ENCODE results near the gene TMEM242.

TMEM242 gene

DNA sequence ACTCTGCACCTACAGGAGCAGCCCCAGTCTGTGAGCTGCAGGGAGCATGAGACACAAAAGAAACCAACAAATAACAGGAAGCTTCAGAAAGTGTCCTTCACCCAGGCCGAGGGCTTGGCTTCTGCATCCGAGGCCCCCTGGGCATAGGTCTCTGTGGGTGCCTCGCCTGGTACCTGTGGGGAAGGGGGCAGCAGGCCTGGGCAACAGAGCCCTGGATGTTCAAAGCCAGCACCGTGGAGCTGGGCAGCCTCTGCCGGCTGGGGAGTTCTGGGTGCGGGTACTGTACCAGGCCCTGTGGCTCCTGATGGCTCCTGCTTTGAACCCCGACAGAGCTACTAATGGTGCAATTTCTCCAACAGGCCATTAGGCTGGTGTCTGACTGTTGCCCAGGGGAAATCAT, 55.7 kb downstream of the TMEM242 start:
- no peak overlapping the region for H3K27ac ChIP-seq (ENCODE audit: low read depth, low read length)

DNA sequence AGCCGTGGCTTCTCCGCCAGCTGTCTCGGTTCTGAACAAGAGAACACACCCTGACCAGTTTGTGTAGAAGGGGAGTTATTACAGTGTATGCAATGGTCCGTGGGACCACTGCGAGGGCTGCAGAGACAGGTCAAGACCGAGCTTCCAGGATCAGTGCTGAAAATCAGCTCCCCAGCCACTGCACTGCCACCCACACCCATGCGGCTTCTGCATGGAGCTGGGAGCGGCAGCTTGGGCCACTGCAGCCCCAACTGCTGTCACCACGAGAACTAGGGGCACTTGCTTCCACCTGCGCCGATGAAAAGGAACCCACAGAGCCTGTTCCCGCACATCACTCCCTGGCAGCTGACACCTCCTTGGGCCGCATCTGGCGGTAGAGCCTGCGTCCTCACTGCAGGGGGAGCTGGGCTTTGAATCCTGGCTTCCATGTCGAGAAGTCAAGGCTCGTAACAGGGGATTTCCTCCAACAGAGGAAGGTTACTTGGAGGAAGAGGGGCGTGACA, 56.2 kb downstream of the TMEM242 start:
- Histone ChIP-seq H3K36me3 (ENCODE audit: control insufficient read depth in 5 of 5, insufficient read depth in 5 of 5, low read length in 5 of 5) (no peaks in the 10 kb centered on the region), H3K27me3 (ENCODE audit: control insufficient read depth in 5 of 5, insufficient read depth in 4 of 5, low read length in 5 of 5) (no peaks in the 10 kb centered on the region), H3K9me3 (ENCODE audit: control insufficient read depth in 5 of 5, low read length in 5 of 5) (no peaks in the 10 kb centered on the region), H3K9ac (ENCODE audit: low read length in 5 of 5) (no peak overlapping the region), H3K4me3 (ENCODE audit: low read depth in 1 of 5, low read length in 5 of 5) (no peak overlapping the region), H3K27ac (ENCODE audit: low read depth, low read length) (no peak overlapping the region), H3K4me1 (ENCODE audit: control insufficient read depth in 5 of 5, insufficient read depth in 5 of 5, low read length in 5 of 5) (peaks cover 5 to 49% (median 31%) of the 10 kb centered on the region in 5 donors)

More for the DNA sequence above, 55.7 kb downstream of the TMEM242 start:
- no peaks in the 10 kb centered on the region for H3K27me3 ChIP-seq (ENCODE audit: control insufficient read depth in 5 of 5, insufficient read depth in 4 of 5, low read length in 5 of 5)
- H3K4me3 ChIP-seq (ENCODE audit: low read depth in 1 of 5, low read length in 5 of 5): no peak overlapping the region
- H3K4me1 ChIP-seq (ENCODE audit: control insufficient read depth in 5 of 5, insufficient read depth in 5 of 5, low read length in 5 of 5): peaks cover 5 to 53% (median 32%) of the 10 kb centered on the region in 5 donors
- no peak overlapping the region for H3K9ac ChIP-seq (ENCODE audit: low read length in 5 of 5)
- no peaks in the 10 kb centered on the region for H3K36me3 ChIP-seq (ENCODE audit: control insufficient read depth in 5 of 5, insufficient read depth in 5 of 5, low read length in 5 of 5)
- no peaks in the 10 kb centered on the region for H3K9me3 ChIP-seq (ENCODE audit: control insufficient read depth in 5 of 5, low read length in 5 of 5)

DNA sequence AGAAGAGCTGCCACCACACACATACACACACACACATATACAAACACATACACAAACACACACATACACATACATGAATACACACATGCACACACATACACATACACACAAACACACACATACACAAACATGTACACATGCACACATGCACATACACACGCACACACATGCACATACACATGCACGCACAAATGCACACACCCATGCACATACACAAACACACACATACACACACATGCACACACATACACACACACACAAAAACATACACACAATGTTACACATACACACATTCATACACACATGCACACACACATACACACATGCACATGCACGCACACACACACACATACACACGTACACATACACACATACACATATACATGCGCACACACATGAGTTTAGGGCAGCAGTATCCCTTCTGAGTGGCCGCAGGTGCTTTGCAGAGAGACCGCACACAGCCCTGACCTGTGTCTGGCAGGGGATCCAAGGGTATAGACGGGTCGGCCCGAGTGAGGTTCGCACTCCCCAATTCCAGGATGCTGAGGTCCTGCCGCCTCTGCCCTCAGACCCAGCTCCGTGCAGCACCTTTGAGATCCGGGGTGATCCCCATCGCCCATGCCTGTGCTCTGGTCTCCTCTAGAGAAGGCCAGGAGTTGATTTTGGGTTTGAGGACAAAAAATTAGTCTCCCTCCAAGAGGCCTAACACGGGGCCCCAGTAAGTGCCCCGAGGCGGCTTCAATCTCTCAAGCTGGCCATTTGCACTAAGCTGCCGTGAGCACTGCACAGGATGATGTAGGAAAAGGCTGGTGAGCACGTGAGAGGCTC, 56.8 kb downstream of the TMEM242 start:
- H3K9me3 ChIP-seq (ENCODE audit: control insufficient read depth in 5 of 5, low read length in 5 of 5): no peaks in the 10 kb centered on the region
- H3K9ac ChIP-seq (ENCODE audit: low read length in 5 of 5): no peak overlapping the region
- H3K4me1 ChIP-seq (ENCODE audit: control insufficient read depth in 5 of 5, insufficient read depth in 5 of 5, low read length in 5 of 5): peaks cover 5 to 43% (median 31%) of the 10 kb centered on the region in 5 donors
- no peak overlapping the region for H3K4me3 ChIP-seq (ENCODE audit: low read depth in 1 of 5, low read length in 5 of 5)
- no peaks in the 10 kb centered on the region for H3K36me3 ChIP-seq (ENCODE audit: control insufficient read depth in 5 of 5, insufficient read depth in 5 of 5, low read length in 5 of 5)
- no peaks in the 10 kb centered on the region for H3K27me3 ChIP-seq (ENCODE audit: control insufficient read depth in 5 of 5, insufficient read depth in 4 of 5, low read length in 5 of 5)
- H3K27ac ChIP-seq (ENCODE audit: low read depth, low read length): no peak overlapping the region

DNA sequence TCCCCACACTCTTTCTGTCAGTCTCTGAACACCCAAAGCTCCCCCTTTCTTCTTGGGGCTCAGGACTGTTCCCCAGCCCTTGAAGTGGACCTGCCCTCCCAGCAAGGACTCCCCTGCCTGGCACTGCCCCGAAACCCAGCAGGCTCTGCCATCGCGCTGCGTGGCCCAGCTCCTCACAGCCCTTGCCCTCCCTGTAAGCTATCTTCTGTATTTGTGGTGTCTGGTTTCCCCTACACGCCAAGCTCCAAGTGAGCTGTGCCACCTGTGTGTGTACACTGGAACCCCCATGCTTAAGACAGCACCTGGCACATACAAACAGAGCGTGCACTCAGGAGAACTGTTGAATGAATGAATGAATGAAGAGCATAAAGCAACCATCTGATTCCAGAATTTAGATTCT, 57.7 kb downstream of the TMEM242 start:
- peaks cover 5 to 43% (median 31%) of the 10 kb centered on the region in 5 donors for H3K4me1 ChIP-seq (ENCODE audit: control insufficient read depth in 5 of 5, insufficient read depth in 5 of 5, low read length in 5 of 5)
- H3K27me3 ChIP-seq (ENCODE audit: control insufficient read depth in 5 of 5, insufficient read depth in 4 of 5, low read length in 5 of 5): no peaks in the 10 kb centered on the region
- H3K4me3 ChIP-seq (ENCODE audit: low read depth in 1 of 5, low read length in 5 of 5): no peak overlapping the region
- H3K36me3 ChIP-seq (ENCODE audit: control insufficient read depth in 5 of 5, insufficient read depth in 5 of 5, low read length in 5 of 5): no peaks in the 10 kb centered on the region
- H3K9me3 ChIP-seq (ENCODE audit: control insufficient read depth in 5 of 5, low read length in 5 of 5): no peaks in the 10 kb centered on the region
- no peak overlapping the region for H3K9ac ChIP-seq (ENCODE audit: low read length in 5 of 5)
- no peak overlapping the region for H3K27ac ChIP-seq (ENCODE audit: low read depth, low read length)

DNA sequence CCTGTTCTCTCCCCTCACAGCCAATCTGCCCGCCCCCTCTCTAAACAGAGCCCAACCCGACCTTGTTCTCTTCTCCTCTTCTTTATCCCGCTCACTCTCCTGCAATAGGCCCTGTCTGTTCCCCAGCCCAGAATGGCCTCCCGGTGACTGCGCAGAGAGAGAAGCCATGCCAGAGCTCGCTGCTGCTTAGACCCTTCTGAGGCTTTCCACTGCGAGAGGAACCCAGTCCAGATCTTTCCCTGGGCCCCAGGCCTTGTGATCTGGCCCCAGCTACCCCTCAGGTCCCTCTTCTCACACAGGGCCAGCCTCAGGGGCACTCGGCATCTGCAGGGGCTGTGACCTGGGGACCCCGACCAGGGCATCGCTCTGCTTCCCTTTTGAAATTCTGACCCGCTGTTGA, 58.1 kb downstream of the TMEM242 start:
- Histone ChIP-seq H3K4me3 (ENCODE audit: low read depth in 1 of 5, low read length in 5 of 5) (no peak overlapping the region), H3K4me1 (ENCODE audit: control insufficient read depth in 5 of 5, insufficient read depth in 5 of 5, low read length in 5 of 5) (peaks cover 5 to 43% (median 31%) of the 10 kb centered on the region in 5 donors), H3K27me3 (ENCODE audit: control insufficient read depth in 5 of 5, insufficient read depth in 4 of 5, low read length in 5 of 5) (no peaks in the 10 kb centered on the region), H3K9ac (ENCODE audit: low read length in 5 of 5) (no peak overlapping the region), H3K9me3 (ENCODE audit: control insufficient read depth in 5 of 5, low read length in 5 of 5) (no peaks in the 10 kb centered on the region), H3K27ac (ENCODE audit: low read depth, low read length) (no peak overlapping the region), H3K36me3 (ENCODE audit: control insufficient read depth in 5 of 5, insufficient read depth in 5 of 5, low read length in 5 of 5) (no peaks in the 10 kb centered on the region)

DNA sequence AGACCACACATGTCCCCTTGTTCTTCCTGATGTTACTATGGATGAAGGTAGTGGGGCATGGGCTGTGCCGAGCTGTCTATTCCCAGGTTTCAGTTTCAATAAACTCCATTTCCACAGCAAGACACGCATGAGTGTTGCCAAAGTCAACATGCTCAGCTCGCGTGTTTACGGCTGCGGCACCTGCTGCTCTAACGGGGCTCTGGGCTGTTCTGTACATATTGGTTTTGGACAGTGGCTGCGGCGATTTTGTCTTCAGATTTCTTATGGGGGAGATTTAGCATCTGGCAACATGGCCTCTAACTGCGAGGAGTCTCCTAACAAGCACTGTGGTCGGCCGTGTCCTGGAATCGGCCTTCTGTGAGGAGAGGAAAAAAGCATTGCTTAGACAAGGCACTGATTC, 58.6 kb downstream of the TMEM242 start:
- no peaks in the 10 kb centered on the region for H3K36me3 ChIP-seq (ENCODE audit: control insufficient read depth in 5 of 5, insufficient read depth in 5 of 5, low read length in 5 of 5)
- peaks cover 5 to 39% (median 28%) of the 10 kb centered on the region in 5 donors for H3K4me1 ChIP-seq (ENCODE audit: control insufficient read depth in 5 of 5, insufficient read depth in 5 of 5, low read length in 5 of 5)
- no peak overlapping the region for H3K27ac ChIP-seq (ENCODE audit: low read depth, low read length)
- H3K27me3 ChIP-seq (ENCODE audit: control insufficient read depth in 5 of 5, insufficient read depth in 4 of 5, low read length in 5 of 5): no peaks in the 10 kb centered on the region
- H3K9me3 ChIP-seq (ENCODE audit: control insufficient read depth in 5 of 5, low read length in 5 of 5): no peaks in the 10 kb centered on the region
- H3K9ac ChIP-seq (ENCODE audit: low read length in 5 of 5): no peak overlapping the region
- no peak overlapping the region for H3K4me3 ChIP-seq (ENCODE audit: low read depth in 1 of 5, low read length in 5 of 5)

DNA sequence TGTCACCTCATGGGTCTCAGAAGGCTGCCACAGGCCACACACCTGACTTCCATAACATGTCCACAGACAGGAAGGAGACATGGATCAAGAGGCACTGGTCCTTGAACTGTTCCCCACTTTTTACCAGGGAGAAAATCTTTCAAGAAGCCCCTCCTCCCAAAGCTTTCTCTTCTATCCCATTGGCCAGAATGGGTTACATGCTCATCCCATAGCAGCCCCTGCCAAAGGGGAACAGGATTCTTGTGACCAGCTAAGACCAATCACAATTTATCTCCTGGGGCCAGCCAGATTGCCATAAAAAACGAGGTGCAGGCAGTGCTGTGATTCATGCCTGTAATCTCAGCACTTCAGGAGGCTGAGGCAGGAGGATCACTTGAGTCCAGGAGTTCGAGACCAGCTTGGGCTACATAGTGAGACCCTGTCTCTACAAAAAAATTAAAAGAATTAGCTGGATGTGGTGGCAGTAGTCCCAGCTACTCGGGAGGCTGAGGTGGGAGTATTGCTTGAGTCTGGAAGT, 59.4 kb downstream of the TMEM242 start:
- no peak overlapping the region for H3K9ac ChIP-seq (ENCODE audit: low read length in 5 of 5)
- H3K4me3 ChIP-seq (ENCODE audit: low read depth in 1 of 5, low read length in 5 of 5): no peak overlapping the region
- H3K9me3 ChIP-seq (ENCODE audit: control insufficient read depth in 5 of 5, low read length in 5 of 5): no peaks in the 10 kb centered on the region
- H3K27ac ChIP-seq (ENCODE audit: low read depth, low read length): no peak overlapping the region
- H3K27me3 ChIP-seq (ENCODE audit: control insufficient read depth in 5 of 5, insufficient read depth in 4 of 5, low read length in 5 of 5): no peaks in the 10 kb centered on the region
- no peaks in the 10 kb centered on the region for H3K36me3 ChIP-seq (ENCODE audit: control insufficient read depth in 5 of 5, insufficient read depth in 5 of 5, low read length in 5 of 5)
- peaks cover 5 to 31% (median 20%) of the 10 kb centered on the region in 5 donors for H3K4me1 ChIP-seq (ENCODE audit: control insufficient read depth in 5 of 5, insufficient read depth in 5 of 5, low read length in 5 of 5)

DNA sequence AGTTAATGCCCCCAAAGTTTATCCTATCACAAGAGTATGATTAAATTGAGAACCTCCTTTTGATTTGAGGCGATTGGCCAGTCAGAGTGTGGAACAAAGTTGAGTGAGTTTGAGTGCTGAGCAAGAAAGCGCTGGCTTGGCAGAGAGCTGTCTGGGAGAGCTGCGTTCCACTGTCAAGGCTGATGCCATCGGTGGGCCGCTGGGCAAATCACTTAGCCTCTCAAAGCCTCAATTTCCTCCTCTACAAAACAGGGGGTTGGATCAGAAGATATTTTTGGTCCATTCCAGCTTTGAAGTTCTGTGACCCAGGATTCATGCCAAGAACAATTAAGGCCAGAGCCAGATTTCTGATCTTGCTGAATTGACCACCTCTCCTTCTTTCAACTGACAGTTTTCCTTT, 60.2 kb downstream of the TMEM242 start:
- peak overlapping the region in 3 of 5 donors; percentile 15 to 49 (median 30) for H3K4me3 ChIP-seq (ENCODE audit: low read depth in 1 of 5, low read length in 5 of 5)
- H3K9ac ChIP-seq (ENCODE audit: low read length in 5 of 5): peak overlapping the region in 1 of 5 donors; percentile 57
- peaks cover 0 to 24% (median 13%) of the 10 kb centered on the region in 5 donors for H3K4me1 ChIP-seq (ENCODE audit: control insufficient read depth in 5 of 5, insufficient read depth in 5 of 5, low read length in 5 of 5)
- no peaks in the 10 kb centered on the region for H3K9me3 ChIP-seq (ENCODE audit: control insufficient read depth in 5 of 5, low read length in 5 of 5)
- H3K27me3 ChIP-seq (ENCODE audit: control insufficient read depth in 5 of 5, insufficient read depth in 4 of 5, low read length in 5 of 5): no peaks in the 10 kb centered on the region
- no peaks in the 10 kb centered on the region for H3K36me3 ChIP-seq (ENCODE audit: control insufficient read depth in 5 of 5, insufficient read depth in 5 of 5, low read length in 5 of 5)
- H3K27ac ChIP-seq (ENCODE audit: low read depth, low read length): no peak overlapping the region

DNA sequence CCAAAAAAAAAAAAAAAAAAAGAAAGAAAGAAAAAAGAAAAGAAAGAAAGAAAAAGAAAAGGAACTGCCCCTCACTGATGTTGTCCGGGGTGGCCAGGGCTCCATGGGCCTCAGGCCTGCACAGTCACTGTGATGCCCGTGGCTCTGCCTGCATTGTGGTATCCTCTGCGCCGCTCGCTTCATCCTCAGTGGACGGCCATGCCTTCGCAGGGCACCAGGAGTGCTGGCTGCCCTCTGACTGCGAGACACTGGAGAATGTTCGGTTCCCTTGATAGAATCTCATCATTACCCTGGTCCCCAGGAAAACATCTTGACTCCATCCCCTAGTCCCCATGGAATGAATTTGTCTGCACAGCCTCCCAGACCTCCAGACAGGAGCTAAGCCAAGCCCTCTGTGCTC, 61.7 kb downstream of the TMEM242 start:
- Histone ChIP-seq H3K27me3 (ENCODE audit: control insufficient read depth in 5 of 5, insufficient read depth in 4 of 5, low read length in 5 of 5) (no peaks in the 10 kb centered on the region), H3K4me3 (ENCODE audit: low read depth in 1 of 5, low read length in 5 of 5) (no peak overlapping the region), H3K9ac (ENCODE audit: low read length in 5 of 5) (no peak overlapping the region), H3K36me3 (ENCODE audit: control insufficient read depth in 5 of 5, insufficient read depth in 5 of 5, low read length in 5 of 5) (no peaks in the 10 kb centered on the region), H3K4me1 (ENCODE audit: control insufficient read depth in 5 of 5, insufficient read depth in 5 of 5, low read length in 5 of 5) (peaks cover 0 to 11% (median 9%) of the 10 kb centered on the region in 5 donors), H3K9me3 (ENCODE audit: control insufficient read depth in 5 of 5, low read length in 5 of 5) (no peaks in the 10 kb centered on the region), H3K27ac (ENCODE audit: low read depth, low read length) (no peak overlapping the region)

DNA sequence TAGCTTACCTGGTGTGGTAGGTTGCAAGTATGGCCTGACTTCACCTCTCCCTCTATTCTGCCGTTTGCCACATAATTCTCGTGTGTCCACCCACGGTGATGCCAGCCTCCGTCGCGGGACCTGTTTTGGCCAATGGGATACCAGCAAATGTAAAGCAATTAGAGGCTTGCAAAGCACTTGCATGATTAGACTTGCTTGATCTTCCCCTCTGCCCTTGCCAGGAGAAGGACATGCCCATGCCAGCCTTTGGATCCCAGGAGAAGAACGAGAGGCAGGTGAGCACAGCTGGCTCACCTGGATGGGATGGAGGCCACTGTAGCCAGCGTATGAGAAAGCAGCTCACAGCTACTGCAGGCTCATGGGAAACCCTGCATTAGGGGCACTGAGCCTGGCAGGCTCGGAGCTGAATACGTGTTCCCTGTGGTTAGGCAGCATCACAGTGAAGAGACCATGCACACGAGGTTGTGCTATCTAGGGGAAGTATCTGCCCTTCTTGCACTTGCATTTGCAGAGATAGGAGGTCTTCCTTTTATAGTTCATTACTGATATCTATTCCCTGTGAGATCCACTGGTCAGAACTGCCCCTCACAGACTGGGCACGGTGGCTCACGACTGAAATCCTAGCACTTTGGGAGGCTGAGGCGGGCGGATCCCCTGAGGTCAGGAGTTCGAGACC, 62.4 kb downstream of the TMEM242 start:
- no peak overlapping the region for H3K9ac ChIP-seq (ENCODE audit: low read length in 5 of 5)
- H3K4me3 ChIP-seq (ENCODE audit: low read depth in 1 of 5, low read length in 5 of 5): no peak overlapping the region
- no peaks in the 10 kb centered on the region for H3K36me3 ChIP-seq (ENCODE audit: control insufficient read depth in 5 of 5, insufficient read depth in 5 of 5, low read length in 5 of 5)
- no peaks in the 10 kb centered on the region for H3K27me3 ChIP-seq (ENCODE audit: control insufficient read depth in 5 of 5, insufficient read depth in 4 of 5, low read length in 5 of 5)
- no peak overlapping the region for H3K27ac ChIP-seq (ENCODE audit: low read depth, low read length)
- no peaks in the 10 kb centered on the region for H3K9me3 ChIP-seq (ENCODE audit: control insufficient read depth in 5 of 5, low read length in 5 of 5)
- peaks cover 0 to 11% (median 9%) of the 10 kb centered on the region in 5 donors for H3K4me1 ChIP-seq (ENCODE audit: control insufficient read depth in 5 of 5, insufficient read depth in 5 of 5, low read length in 5 of 5)
